MM.1S (cell line): ENCODE data around the gene MRTFA.

Experiments used
- CTCF ChIP-seq: fragments of 300-600 bp; sonication (generic); IDR thresholded peaks from 2 replicates; pipeline ENCODE4 v1.5.1; 2016; ENCODE audit warnings: antibody characterized with exemption, low read length, mixed read lengths
- EZH2phosphoT487 ChIP-seq: fragments of 300-600 bp; sonication (generic); IDR thresholded peaks from 2 replicates; pipeline ENCODE4 v1.6.1; 2018; ENCODE audit warnings: antibody characterized with exemption, low read length

GRCh38 chr22:40363059-40363458, 273.5 kb downstream of the MRTFA start:
- TF ChIP-seq CTCF = no peak
- no peak for TF ChIP-seq EZH2phosphoT487
